K562 (cell line): ENCODE measurements around the gene MYL10. TPM values are rescaled to one million over a fixed set of nuclear protein-coding genes. Genes with fewer than 3 reads are reported as not detected.

ENCODE experiments used
- ATAC-seq: fragments of 200-7000 bp; cut with Tn5 transposase; 3 replicates; pipeline ENCODE4 v1.9.1; 2020; ENCODE audit warnings: moderate library complexity
- BruUV-seq: library from RNA; stranded (reverse); fragments of 400-500 nt; replicated peaks from 2 replicates; lab custom pipeline; 2021; lab: Mats Ljungman, UMichigan
- CTCF ChIA-PET: fragments of 300-600 bp; formaldehyde crosslinking; extraction: SDS; loops from one replicate; lab custom pipeline; 2021; ENCODE audit warnings: low intra/inter-chr PET ratio; lab: Yijun Ruan, JAX
- POLR2A ChIA-PET: fragments of 300-600, 350-650 bp; sonication (Branson Sonifier 250); formaldehyde crosslinking; extraction: SDS; loops from one replicate; lab custom pipeline; 2021; ENCODE audit warnings: antibody characterized with exemption, inconsistent platforms; lab: Yijun Ruan, JAX
- DNase-seq, 4 experiments: peaks; one replicate each; pipeline versions ENCODE4 v3.0.0 to v3.0.0-alpha.2; 2011 to 2018; ENCODE audit warnings: low spot score in 3 of 4, mixed read lengths in 3 of 4; ENCODE audit errors: extremely low read depth in 1 of 4
- FAIRE-seq: peaks from 2 replicates; lab custom pipeline; 2011; peaks lifted over from hg19 to GRCh38; lab: Jason Lieb, UNC
- H2AFZ ChIP-seq: 2 replicates; pipeline ENCODE4 v1.6.0; 2011; ENCODE audit warnings: low read depth, low read length, control low read depth, inconsistent platforms
- H3K27ac ChIP-seq: fragments of 200-600 bp; 3 replicates; pipeline ENCODE4 v1.8.0; 2011; ENCODE audit warnings: low read depth, mild to moderate bottlenecking, control low read depth, inconsistent platforms, low read length, moderate library complexity, mixed read lengths; ENCODE audit errors: extremely low read depth
- H3K27me3 ChIP-seq, 2 experiments: fragments of 300-600 bp in 1 of 2; 2 replicates in 1 of 2; 3 replicates in 1 of 2; pipeline versions ENCODE4 v1.6.0 to v1.8.0; 2011; ENCODE audit warnings: inconsistent platforms in 2 of 2, low read length in 2 of 2, mild to moderate bottlenecking in 1 of 2, mixed read lengths in 1 of 2, moderate library complexity in 1 of 2; ENCODE audit not compliant: control insufficient read depth in 2 of 2, insufficient read depth in 2 of 2
- H3K36me3 ChIP-seq: fragments of 300-600 bp; 3 replicates; pipeline ENCODE4 v1.8.0; 2011; ENCODE audit warnings: mild to moderate bottlenecking, low read length, inconsistent platforms; ENCODE audit not compliant: control insufficient read depth, insufficient read depth
- H3K4me1 ChIP-seq, 2 experiments: fragments of 200-600 bp in 1 of 2; replicated peaks in 1 of 2; 2 replicates in 1 of 2; 3 replicates in 1 of 2; pipeline versions ENCODE4 v1.5.1 to v1.8.0; 2011; ENCODE audit warnings: inconsistent platforms in 2 of 2, low read length in 2 of 2, mild to moderate bottlenecking in 1 of 2, mixed read lengths in 1 of 2, moderate library complexity in 1 of 2; ENCODE audit not compliant: control insufficient read depth in 2 of 2, insufficient read depth in 2 of 2
- H3K4me2 ChIP-seq: 2 replicates; pipeline ENCODE4 v1.6.1; 2011; ENCODE audit warnings: low read length, control low read depth, inconsistent platforms, mixed read lengths; ENCODE audit not compliant: insufficient read depth
- H3K4me3 ChIP-seq: fragments of 200-600 bp; sonication (generic), shearing (Covaris generic); 2 replicates; pipeline ENCODE4 v1.5.1; 2016; ENCODE audit warnings: control low read depth, inconsistent platforms
- H3K79me2 ChIP-seq: fragments of 200-600 bp; 3 replicates; pipeline ENCODE4 v1.8.0; 2011; ENCODE audit warnings: low read length, inconsistent platforms; ENCODE audit not compliant: control insufficient read depth, insufficient read depth
- H3K9ac ChIP-seq, 2 experiments: 2 replicates each; pipeline versions ENCODE4 v1.6.0 to v1.6.1; 2011; ENCODE audit warnings: low read depth in 2 of 2, low read length in 2 of 2, control low read depth in 1 of 2, inconsistent platforms in 1 of 2, mild to moderate bottlenecking in 1 of 2, mixed read lengths in 1 of 2; ENCODE audit not compliant: insufficient read depth in 1 of 2
- H3K9me1 ChIP-seq: one replicate; pipeline ENCODE4 v1.6.0; 2011; ENCODE audit warnings: inconsistent platforms, mild to moderate bottlenecking, low read length, moderate library complexity; ENCODE audit not compliant: control insufficient read depth, insufficient read depth
- H3K9me3 ChIP-seq: replicated peaks from 2 replicates; pipeline ENCODE4 v1.5.1; 2011; ENCODE audit warnings: low read depth, low read length, inconsistent platforms; ENCODE audit not compliant: control insufficient read depth, insufficient read depth
- H4K20me1 ChIP-seq: replicated peaks from 2 replicates; pipeline ENCODE4 v1.6.1; 2011; ENCODE audit warnings: low read length, inconsistent platforms, mixed read lengths; ENCODE audit not compliant: control insufficient read depth, insufficient read depth
- AFF4 ChIP-seq: sonication (generic); formaldehyde crosslinking; IDR thresholded peaks from 2 replicates; pipeline ENCODE4 v1.8.0; 2023; ENCODE audit warnings: mild to moderate bottlenecking, missing genetic modification reagents
- BCOR ChIP-seq: fragments of 450-650 bp; IDR thresholded peaks from 2 replicates; pipeline ENCODE4 v1.6.1; 2016
- KDM1A ChIP-seq, 2 experiments: fragments of 450-650 bp; IDR thresholded peaks; 2 replicates each; pipeline ENCODE4 v1.6.1; 2016; ENCODE audit warnings: mild to moderate bottlenecking in 2 of 2
- KLF10 ChIP-seq: fragments of 250-450 bp; sonication (Bioruptor Pico); IDR thresholded peaks from 2 replicates; pipeline ENCODE4 v1.6.1; 2021; ENCODE audit warnings: matching md5 sums
- NFE2L1 ChIP-seq: fragments of 450-650 bp; IDR thresholded peaks from 2 replicates; pipeline ENCODE4 v1.6.1; 2016; ENCODE audit warnings: missing genetic modification characterization, low read depth, mild to moderate bottlenecking, missing compliant biosample characterization, moderate library complexity, borderline replicate concordance
- PBX2 ChIP-seq, 2 experiments: IDR thresholded peaks in 1 of 2; conservative IDR thresholded peaks in 1 of 2; 2 replicates each; pipeline ENCODE4 v1.6.1; 2016; ENCODE audit warnings: low read depth in 2 of 2, mild to moderate bottlenecking in 1 of 2, missing compliant biosample characterization in 1 of 2, missing genetic modification characterization in 1 of 2, moderate library complexity in 1 of 2
- POLR2AphosphoS2 ChIP-seq: IDR thresholded peaks from 2 replicates; pipeline ENCODE4 v1.6.1; 2012; ENCODE audit warnings: low read length, improper control_type of control experiment
- SRSF3 ChIP-seq: fragments of 200-400 bp; formaldehyde crosslinking; IDR thresholded peaks from 2 replicates; pipeline ENCODE4 v1.6.1; 2016; ENCODE audit warnings: mild to moderate bottlenecking, low read length, moderate library complexity; ENCODE audit not compliant: insufficient read depth
- ZFP36 ChIP-seq: fragments of 150-350 bp; IDR thresholded peaks from 2 replicates; pipeline ENCODE4 v1.6.1; 2018; ENCODE audit warnings: low read length, low read depth; ENCODE audit not compliant: partially characterized antibody
- WGBS: fragments of 100-300 bp; shearing (Covaris generic); methylation state at CpG from one replicate; pipeline ENCODE4 v1.1.6; 2016; ENCODE audit warnings: low coverage, mixed read lengths; ENCODE audit not compliant: insufficient coverage; ENCODE audit errors: missing lambda C conversion rate; 5-methylcytosine and 5-hydroxymethylcytosine counted together
- in situ Hi-C: fragments of 300-500 bp; cut with MboI; formaldehyde crosslinking; loops from 4 replicates; pipeline ENCODE4 v1.15.0; 2018; ENCODE audit warnings: inconsistent platforms, mixed read lengths
- intact Hi-C: fragments of 100-400 bp; cut with micrococcal nuclease; formaldehyde crosslinking; loops from 2 replicates; pipeline ENCODE4 v1.14.2; 2022
- polyA plus RNA-seq, 8 experiments: library from polyadenylated mRNA; depleted of rRNA in 4 of 8; stranded (reverse) in 5 of 8; unstranded in 3 of 8; fragments of >200 nt; fragmentation: Nextera tagmentation in 2 of 8; fragmentation: Illumina TruSeq in 1 of 8; extraction: Ambion mirVana in 2 of 8; extraction: Trizol in 1 of 8; gene quantifications; 2 replicates each; pipeline versions ENCODE4 v1.2.1 to v1.2.3, GENCODE V29; 2011 to 2014; ENCODE audit warnings: inconsistent platforms in 1 of 8, missing spikeins in 1 of 8
- total RNA-seq, 7 experiments: library from RNA; depleted of rRNA in 6 of 7; stranded (reverse); fragments of >200 nt in 6 of 7; fragmentation: Illumina TruSeq in 2 of 7; extraction: Trizol in 2 of 7; gene quantifications; 2 replicates each; pipeline versions ENCODE4 v1.2.1 to v1.2.3, GENCODE V29; 2011 to 2021; ENCODE audit warnings: low replicate concordance in 1 of 7

MYL10 gene
- total and polyA plus RNA-seq, 9 of the 15 experiments (the other 6 are each of a cell fraction or from before 2014, with no cell fraction given) = not detected

GRCh38 chr7:101593556-101593955, 35.5 kb downstream of the MYL10 start:
- Histone ChIP-seq H3K36me3 (no peaks in the 10 kb centered on the region), H3K4me3 (no peak overlapping the region)
- TF ChIP-seq NFE2L1 (tag) = no peak
- no peak for TF ChIP-seq KLF10
- TF ChIP-seq, all 486 proteins: peak for 0
- Histone ChIP-seq H3K27me3 (peaks cover 2 to 40% of the 10 kb centered on the region in 2 experiments; a peak in 3 of 5 replicates), H3K9ac (no peak overlapping the region), H3K9me3 (no peaks in the 10 kb centered on the region), H2AFZ (no peak overlapping the region), H3K9me1 (no peaks in the 10 kb centered on the region), H4K20me1 (no peaks in the 10 kb centered on the region), H3K4me1 (peaks cover 0 to 10% of the 10 kb centered on the region in 2 experiments; a peak in 1 of 5 replicates), H3K79me2 (no peaks in the 10 kb centered on the region), H3K4me2 (no peak overlapping the region), H3K27ac (no peak overlapping the region)
- DNase-seq (no peak), FAIRE-seq (no peak), ATAC-seq (no peak)
- ChIA-PET POLR2A (interaction anchor here (0.6 kb wide), 2 partner anchors 10 to 410 kb away, joined by 3 read pairs; no protein-coding TSS in a partner anchor), CTCF (no interaction called here)
- intact Hi-C loops = no loop called here
- no TSS peak for BruUV-seq
- in situ Hi-C loops = no loop called here
- 3% methylated on average over 6 of the region's 6 CpGs for WGBS

GRCh38 chr7:101591504-101591903, 37.6 kb downstream of the MYL10 start:
- no peak overlapping the region for H2AFZ ChIP-seq
- H3K4me3 ChIP-seq = no peak overlapping the region
- H3K79me2 ChIP-seq = no peaks in the 10 kb centered on the region
- H3K4me1 ChIP-seq = peaks cover 0 to 10% of the 10 kb centered on the region in 2 experiments; a peak in 1 of 5 replicates
- H3K9ac ChIP-seq = no peak overlapping the region
- no TSS peak for BruUV-seq
- no peak overlapping the region for H3K4me2 ChIP-seq
- DNase-seq (no peak), FAIRE-seq (no peak), ATAC-seq (no peak)
- no peaks in the 10 kb centered on the region for H3K9me1 ChIP-seq
- ChIA-PET POLR2A (interaction anchor here (0.8 to 1.2 kb wide), 3 partner anchors 11 to 36 kb away, joined by 4 to 6 read pairs (median 4); no protein-coding TSS in a partner anchor), CTCF (no interaction called here)
- in situ Hi-C loops = no loop called here
- H3K27me3 ChIP-seq = peaks cover 2 to 32% of the 10 kb centered on the region in 2 experiments; a peak in 3 of 5 replicates
- H3K9me3 ChIP-seq = no peaks in the 10 kb centered on the region
- H3K36me3 ChIP-seq = no peaks in the 10 kb centered on the region
- WGBS = 0% methylated on average over 2 of the region's 2 CpGs
- intact Hi-C loops = no loop called here
- H3K27ac ChIP-seq = no peak overlapping the region
- H4K20me1 ChIP-seq = no peaks in the 10 kb centered on the region
- TF ChIP-seq KDM1A (IDR thresholded peaks at IDR 0.05) = peak; percentile 6 to 55; a peak in 2 of 4 replicates
- TF ChIP-seq POLR2AphosphoS2 = no peak
- TF ChIP-seq PBX2 (CRISPR knock-in tag; IDR thresholded peaks at IDR 0.05; ENCODE audit: low read depth) = no peak
- no peak for TF ChIP-seq PBX2 (tag; conservative IDR thresholded peaks at IDR 0.05; ENCODE audit: low read depth)
- no peak for TF ChIP-seq SRSF3
- peak; percentile 63 for TF ChIP-seq BCOR
- no peak for TF ChIP-seq AFF4
- peak; percentile 53 for TF ChIP-seq ZFP36
